AG08395 (cell line): ENCODE results near the gene SUMO2.
"Not testable (repeated sequence)": the region's sequence is repeated elsewhere in the genome, so short reads cannot be mapped to it uniquely, and the experiment has no call there.

Experiments used
- DNase-seq: peaks from one replicate; pipeline ENCODE4 v3.0.0; 2012; ENCODE audit warnings: mixed read lengths, low spot score

The SUMO2 gene

GRCh38 chr17:75182569-75183436 lies at the start of gene SUMO2:
Gene SUMO2, minus strand, starts transcription at chr17:75182959. Its CDS starts 125 bp downstream, at chr17:75182834.
- DNase-seq: peak; percentile 99

GRCh38 chr17:75231741-75232464 lies 49.1 kb upstream of the SUMO2 start:
- DNase-seq: no peak

GRCh38 chr17:75231071-75231470 lies 48.3 kb upstream of the SUMO2 start:
- DNase-seq: no peak

GRCh38 chr17:75228847-75229246 lies 46.1 kb upstream of the SUMO2 start:
- no peak for DNase-seq

GRCh38 chr17:75228305-75228704 lies 45.5 kb upstream of the SUMO2 start:
- no peak for DNase-seq

GRCh38 chr17:75227729-75228128 lies 45.0 kb upstream of the SUMO2 start:
- DNase-seq: no peak

GRCh38 chr17:75225016-75225415 lies 42.3 kb upstream of the SUMO2 start:
- no peak for DNase-seq

- DNase-seq: no peak
Measured at GRCh38 chr17:75219815-75220214, 37.1 kb upstream of the SUMO2 start.

GRCh38 chr17:75218131-75218530 lies 35.4 kb upstream of the SUMO2 start:
- DNase-seq: no peak

- DNase-seq: no peak
Measured at GRCh38 chr17:75209061-75209460, 26.3 kb upstream of the SUMO2 start.

GRCh38 chr17:75208161-75208560 lies 25.4 kb upstream of the SUMO2 start:
- DNase-seq: no peak

- DNase-seq: no peak
Measured at GRCh38 chr17:75207760-75208159, 25.0 kb upstream of the SUMO2 start.

GRCh38 chr17:75207050-75207407 lies 24.3 kb upstream of the SUMO2 start:
- DNase-seq: not testable (repeated sequence)

- no peak for DNase-seq
Measured at GRCh38 chr17:75205793-75206163, 23.0 kb upstream of the SUMO2 start.

GRCh38 chr17:75205037-75205792 lies 22.5 kb upstream of the SUMO2 start, which contains the start of gene NUP85:
Gene NUP85, plus strand, starts transcription at chr17:75205679. Its CDS starts 83 bp downstream, at chr17:75205762.
- peak; percentile 100 for DNase-seq

- no peak for DNase-seq
Measured at GRCh38 chr17:75199886-75200618, 17.3 kb upstream of the SUMO2 start.

- no peak for DNase-seq
Measured at GRCh38 chr17:75194879-75195278, 12.1 kb upstream of the SUMO2 start.

GRCh38 chr17:75191584-75191983 lies 8.8 kb upstream of the SUMO2 start:
- no peak for DNase-seq

GRCh38 chr17:75188614-75189013 lies 5.9 kb upstream of the SUMO2 start:
- no peak for DNase-seq

- no peak for DNase-seq
Measured at GRCh38 chr17:75183999-75184884, 1.5 kb upstream of the SUMO2 start.

GRCh38 chr17:75182319-75182568 lies 515 bp downstream of the SUMO2 start:
- DNase-seq: no peak
